HL-60 (cell line): Measurements from ENCODE around the gene PLA2R1.
A peak's percentile ranks its signal among the peaks of the same experiment; 100 is the strongest.

ENCODE experiments used
- DNase-seq, 2 experiments: peaks; one replicate each; pipeline ENCODE4 v3.0.0-alpha.2; 2010 to 2020; ENCODE audit warnings: low read depth in 1 of 2, low spot score in 1 of 2
- H3K27ac ChIP-seq: fragments of 250-450 bp; sonication (Bioruptor Pico); replicated peaks from 2 replicates; pipeline ENCODE4 v1.5.1; 2020; ENCODE audit warnings: mild to moderate bottlenecking, moderate library complexity
- H3K27me3 ChIP-seq: fragments of 250-450 bp; sonication (Bioruptor Pico); 2 replicates; pipeline ENCODE4 v1.5.1; 2021; ENCODE audit warnings: mild to moderate bottlenecking, moderate library complexity; ENCODE audit not compliant: insufficient read depth, poor library complexity, severe bottlenecking
- H3K4me3 ChIP-seq: replicated peaks from 2 replicates; pipeline ENCODE4 v1.5.1; 2011; ENCODE audit warnings: mild to moderate bottlenecking, control low read depth, low read length; ENCODE audit not compliant: insufficient read depth
- GABPA ChIP-seq: IDR thresholded peaks from 2 replicates; pipeline ENCODE4 v1.6.1; 2012; ENCODE audit warnings: low read depth
- POLR2AphosphoS5 ChIP-seq: IDR thresholded peaks from 2 replicates; pipeline ENCODE4 v1.6.1; 2012; ENCODE audit warnings: low read depth
- SPI1 ChIP-seq: IDR thresholded peaks from 2 replicates; pipeline ENCODE4 v1.6.1; 2012; ENCODE audit warnings: low read depth, mild to moderate bottlenecking, borderline replicate concordance
- TF ChIP-seq, protein P1 (sequence below): IDR thresholded peaks from 2 replicates; pipeline ENCODE4 v1.6.1; 2012; ENCODE audit warnings: low read depth; ENCODE audit not compliant: insufficient replicate concordance
- TF ChIP-seq, protein P2 (sequence below): IDR thresholded peaks from one replicate; pipeline ENCODE4 v1.5.1; 2011; ENCODE audit warnings: low read length, control low read depth, inconsistent platforms; ENCODE audit not compliant: insufficient read depth

Gene PLA2R1

DNA sequence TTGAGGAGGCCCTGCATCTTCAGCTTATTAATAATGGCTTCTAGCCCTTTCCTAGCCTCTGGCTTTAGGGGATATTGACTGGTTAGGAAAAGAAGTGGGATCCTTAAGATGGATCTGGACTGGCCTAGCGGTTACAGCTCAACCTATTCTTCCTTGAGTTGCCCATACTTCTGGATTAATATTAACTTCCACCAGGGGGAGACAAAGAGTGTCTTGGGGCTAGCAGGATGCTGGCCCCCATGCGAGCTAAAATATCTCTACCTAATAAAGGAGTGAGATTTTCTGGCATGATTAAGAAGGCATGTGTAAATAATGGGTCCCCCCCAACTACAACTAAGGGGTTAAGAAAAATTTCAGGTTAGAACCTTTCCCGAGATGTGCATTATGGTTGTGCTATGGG is 23.2 kb upstream of the PLA2R1 start:
- Histone ChIP-seq H3K4me3 (no peak overlapping the region), H3K27ac (no peak overlapping the region), H3K27me3 (no peaks in the 10 kb centered on the region)
- no peak for DNase-seq
- TF ChIP-seq, protein P1, sequence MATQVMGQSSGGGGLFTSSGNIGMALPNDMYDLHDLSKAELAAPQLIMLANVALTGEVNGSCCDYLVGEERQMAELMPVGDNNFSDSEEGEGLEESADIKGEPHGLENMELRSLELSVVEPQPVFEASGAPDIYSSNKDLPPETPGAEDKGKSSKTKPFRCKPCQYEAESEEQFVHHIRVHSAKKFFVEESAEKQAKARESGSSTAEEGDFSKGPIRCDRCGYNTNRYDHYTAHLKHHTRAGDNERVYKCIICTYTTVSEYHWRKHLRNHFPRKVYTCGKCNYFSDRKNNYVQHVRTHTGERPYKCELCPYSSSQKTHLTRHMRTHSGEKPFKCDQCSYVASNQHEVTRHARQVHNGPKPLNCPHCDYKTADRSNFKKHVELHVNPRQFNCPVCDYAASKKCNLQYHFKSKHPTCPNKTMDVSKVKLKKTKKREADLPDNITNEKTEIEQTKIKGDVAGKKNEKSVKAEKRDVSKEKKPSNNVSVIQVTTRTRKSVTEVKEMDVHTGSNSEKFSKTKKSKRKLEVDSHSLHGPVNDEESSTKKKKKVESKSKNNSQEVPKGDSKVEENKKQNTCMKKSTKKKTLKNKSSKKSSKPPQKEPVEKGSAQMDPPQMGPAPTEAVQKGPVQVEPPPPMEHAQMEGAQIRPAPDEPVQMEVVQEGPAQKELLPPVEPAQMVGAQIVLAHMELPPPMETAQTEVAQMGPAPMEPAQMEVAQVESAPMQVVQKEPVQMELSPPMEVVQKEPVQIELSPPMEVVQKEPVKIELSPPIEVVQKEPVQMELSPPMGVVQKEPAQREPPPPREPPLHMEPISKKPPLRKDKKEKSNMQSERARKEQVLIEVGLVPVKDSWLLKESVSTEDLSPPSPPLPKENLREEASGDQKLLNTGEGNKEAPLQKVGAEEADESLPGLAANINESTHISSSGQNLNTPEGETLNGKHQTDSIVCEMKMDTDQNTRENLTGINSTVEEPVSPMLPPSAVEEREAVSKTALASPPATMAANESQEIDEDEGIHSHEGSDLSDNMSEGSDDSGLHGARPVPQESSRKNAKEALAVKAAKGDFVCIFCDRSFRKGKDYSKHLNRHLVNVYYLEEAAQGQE: no peak
- no peak for TF ChIP-seq POLR2AphosphoS5
- TF ChIP-seq GABPA: no peak
- TF ChIP-seq, protein P2, sequence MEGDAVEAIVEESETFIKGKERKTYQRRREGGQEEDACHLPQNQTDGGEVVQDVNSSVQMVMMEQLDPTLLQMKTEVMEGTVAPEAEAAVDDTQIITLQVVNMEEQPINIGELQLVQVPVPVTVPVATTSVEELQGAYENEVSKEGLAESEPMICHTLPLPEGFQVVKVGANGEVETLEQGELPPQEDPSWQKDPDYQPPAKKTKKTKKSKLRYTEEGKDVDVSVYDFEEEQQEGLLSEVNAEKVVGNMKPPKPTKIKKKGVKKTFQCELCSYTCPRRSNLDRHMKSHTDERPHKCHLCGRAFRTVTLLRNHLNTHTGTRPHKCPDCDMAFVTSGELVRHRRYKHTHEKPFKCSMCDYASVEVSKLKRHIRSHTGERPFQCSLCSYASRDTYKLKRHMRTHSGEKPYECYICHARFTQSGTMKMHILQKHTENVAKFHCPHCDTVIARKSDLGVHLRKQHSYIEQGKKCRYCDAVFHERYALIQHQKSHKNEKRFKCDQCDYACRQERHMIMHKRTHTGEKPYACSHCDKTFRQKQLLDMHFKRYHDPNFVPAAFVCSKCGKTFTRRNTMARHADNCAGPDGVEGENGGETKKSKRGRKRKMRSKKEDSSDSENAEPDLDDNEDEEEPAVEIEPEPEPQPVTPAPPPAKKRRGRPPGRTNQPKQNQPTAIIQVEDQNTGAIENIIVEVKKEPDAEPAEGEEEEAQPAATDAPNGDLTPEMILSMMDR: no peak
- no peak for TF ChIP-seq SPI1

DNA sequence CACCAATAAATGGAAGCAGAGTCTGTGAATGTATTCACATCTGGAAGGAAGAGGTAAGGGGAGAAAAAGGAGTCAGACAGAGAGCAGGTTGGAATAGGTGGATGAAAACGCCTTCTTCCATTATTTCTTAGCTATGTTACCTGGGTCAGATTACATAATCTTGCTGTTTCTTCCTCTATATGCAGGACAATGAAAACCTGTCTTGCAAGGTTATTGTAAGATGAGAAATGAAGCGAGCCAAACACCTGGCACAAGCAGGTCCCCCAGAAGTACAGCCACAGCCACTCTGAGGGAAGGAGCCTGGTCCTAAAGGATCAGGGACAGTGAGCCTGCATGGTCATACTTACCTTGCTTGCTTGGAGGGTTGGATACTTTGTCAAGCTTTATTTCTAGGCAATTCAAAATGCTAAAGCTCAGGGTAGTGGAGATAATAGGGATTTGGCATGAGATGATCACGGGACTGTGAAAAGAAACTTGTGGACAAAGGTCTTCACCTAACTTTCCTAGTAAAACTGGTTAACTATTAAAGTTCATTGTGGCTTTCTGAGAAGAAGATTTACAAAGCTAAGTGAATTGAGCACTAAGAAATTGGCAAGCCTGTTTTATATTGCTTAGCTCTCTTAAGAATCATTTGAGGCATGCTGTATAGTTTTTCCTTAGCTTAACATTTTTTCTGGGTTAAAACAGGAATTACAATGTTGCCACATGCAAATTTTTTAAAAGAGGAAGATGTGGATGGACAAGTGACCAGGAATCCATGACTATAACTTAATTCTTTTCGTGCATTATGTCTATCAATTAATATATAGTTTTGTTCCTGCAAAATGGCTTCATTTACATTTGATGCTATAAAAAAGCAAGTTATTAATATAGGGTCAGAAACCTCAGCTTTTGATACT is 15.7 kb upstream of the PLA2R1 start:
- Histone ChIP-seq H3K27me3 (no peaks in the 10 kb centered on the region), H3K27ac (no peak overlapping the region), H3K4me3 (no peak overlapping the region)
- TF ChIP-seq POLR2AphosphoS5 (no peak), GABPA (no peak), SPI1 (no peak)
- TF ChIP-seq, protein P1: no peak
- TF ChIP-seq, protein P2: no peak
- no peak for DNase-seq

DNA sequence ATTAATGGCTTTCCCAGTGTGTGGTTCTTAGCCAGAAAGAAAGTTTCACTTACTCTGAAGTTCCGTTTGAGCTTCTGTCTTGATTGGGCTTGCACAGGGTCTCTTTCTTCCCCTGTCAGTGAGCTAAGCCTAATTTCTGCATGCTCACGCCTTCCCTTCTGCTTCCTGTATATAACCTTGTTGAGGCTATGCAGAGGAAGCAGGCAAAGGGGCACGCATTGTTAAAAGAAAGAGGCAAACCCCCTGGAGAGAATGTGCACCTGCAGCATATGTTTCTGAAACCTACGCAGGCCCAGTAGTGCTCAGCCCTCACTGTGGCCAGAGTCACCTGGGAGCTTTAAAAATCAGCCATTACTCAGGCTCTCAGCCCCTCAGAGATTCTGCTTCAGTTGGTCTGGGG is 14.5 kb upstream of the PLA2R1 start:
- Histone ChIP-seq H3K4me3 (no peak overlapping the region), H3K27ac (no peak overlapping the region; the same call in 1 of the 2 replicates), H3K27me3 (no peaks in the 10 kb centered on the region)
- TF ChIP-seq, protein P1: no peak
- TF ChIP-seq SPI1 (peak; percentile 4; the same call in 1 of the 2 replicates), GABPA (no peak)
- DNase-seq: peak in 1 of 2 experiments; percentile 9
